Measurements from ENCODE around the gene ARMC5. TPM values are rescaled to one million over a fixed set of nuclear protein-coding genes. Genes with fewer than 3 reads are reported as not detected.
"Not testable (repeated sequence)": the region's sequence is repeated elsewhere in the genome, so short reads cannot be mapped to it uniquely, and the experiment has no call there.

Gene ARMC5
- total RNA-seq, 1 experiment from 2014 or later: 11.8 TPM

- peaks cover 7 to 20% of the 10 kb centered on the region in 2 experiments; a peak in 3 of 4 replicates for H3K4me1 ChIP-seq (ENCODE audit: control insufficient read depth in 1 of 2, insufficient read depth in 2 of 2, low read length in 2 of 2)
- H3K4me2 ChIP-seq (ENCODE audit: low read length); H3K4me3 ChIP-seq (replicated peaks in 1 of 2; ENCODE audit: low read depth in 1 of 2, low read length in 2 of 2); CTCF ChIA-PET; POLR2A ChIA-PET; H3K27me3 ChIP-seq (ENCODE audit: insufficient read depth, low read length); H3K9me3 ChIP-seq (ENCODE audit: control insufficient read depth in 1 of 2, insufficient read depth in 1 of 2, low read depth in 1 of 2, low read length in 2 of 2); H4K20me1 ChIP-seq (ENCODE audit: insufficient read depth); RAD21 ChIA-PET (ENCODE audit: low non-redundant PET in 1 of 2, low total read pairs in 2 of 2, uncharacterized antibody in 2 of 2, unreplicated experiment in 2 of 2); intact Hi-C loops (cut with micrococcal nuclease); H3K79me2 ChIP-seq (ENCODE audit: insufficient read depth, low read length); H3K9me2 ChIP-seq (ENCODE audit: insufficient read depth); H3K27ac ChIP-seq (ENCODE audit: low read depth, low read length); H2AFZ ChIP-seq (ENCODE audit: low read depth, low read length, poor library complexity, severe bottlenecking); H3K9ac ChIP-seq (ENCODE audit: low read length); BruUV-seq (replicated peaks); H3K36me3 ChIP-seq (ENCODE audit: control insufficient read depth in 1 of 2, insufficient read depth in 2 of 2, low read length in 2 of 2); DNase-seq (ENCODE audit: low read depth, low spot score); ATAC-seq: not testable (repeated sequence)
Measured at GRCh38 chr16:31484048-31484447, 24.7 kb downstream of the ARMC5 start.

GRCh38 chr16:31484491-31485171, 25.3 kb downstream of the ARMC5 start:
- H4K20me1 ChIP-seq (ENCODE audit: insufficient read depth): no peaks in the 10 kb centered on the region
- no peaks in the 10 kb centered on the region for H3K9me3 ChIP-seq (ENCODE audit: control insufficient read depth in 1 of 2, insufficient read depth in 1 of 2, low read depth in 1 of 2, low read length in 2 of 2)
- POLR2A ChIA-PET: no interaction called here
- RAD21 ChIA-PET (ENCODE audit: low non-redundant PET in 1 of 2, low total read pairs in 2 of 2, uncharacterized antibody in 2 of 2, unreplicated experiment in 2 of 2): no interaction called here
- CTCF ChIA-PET: no interaction called here
- no peak overlapping the region for H3K27ac ChIP-seq (ENCODE audit: low read depth, low read length)
- H3K36me3 ChIP-seq (ENCODE audit: control insufficient read depth in 1 of 2, insufficient read depth in 2 of 2, low read length in 2 of 2): no peaks in the 10 kb centered on the region
- no peak for DNase-seq (ENCODE audit: low read depth, low spot score)
- no peak overlapping the region for H3K9ac ChIP-seq (ENCODE audit: low read length)
- H2AFZ ChIP-seq (ENCODE audit: low read depth, low read length, poor library complexity, severe bottlenecking): no peak overlapping the region
- H3K4me1 ChIP-seq (ENCODE audit: control insufficient read depth in 1 of 2, insufficient read depth in 2 of 2, low read length in 2 of 2): peaks cover 7 to 20% of the 10 kb centered on the region in 2 experiments; a peak in 3 of 4 replicates
- no peak overlapping the region for H3K4me2 ChIP-seq (ENCODE audit: low read length)
- H3K4me3 ChIP-seq (replicated peaks in 1 of 2; ENCODE audit: low read depth in 1 of 2, low read length in 2 of 2): no peak overlapping the region
- no peaks in the 10 kb centered on the region for H3K79me2 ChIP-seq (ENCODE audit: insufficient read depth, low read length)
- H3K9me2 ChIP-seq (ENCODE audit: insufficient read depth): no peaks in the 10 kb centered on the region
- BruUV-seq (replicated peaks): no TSS peak
- no peaks in the 10 kb centered on the region for H3K27me3 ChIP-seq (ENCODE audit: insufficient read depth, low read length)
- no peak for ATAC-seq
- intact Hi-C loops (cut with micrococcal nuclease): no loop called here
- TF ChIP-seq TCF7L2 (IDR thresholded peaks at IDR 0.05; ENCODE audit: borderline replicate concordance, extremely low read depth, insufficient read depth, insufficient read length) (no peak), RAD21 (IDR thresholded peaks at IDR 0.05; ENCODE audit: low read depth) (no peak), SP1 (IDR thresholded peaks at IDR 0.05; ENCODE audit: low read depth) (no peak), ZFX (IDR thresholded peaks at IDR 0.05) (no peak), POLR2A (IDR thresholded peaks at IDR 0.05; ENCODE audit: borderline replicate concordance, extremely low read depth, insufficient read depth, insufficient read length) (no peak), EZH2phosphoT487 (IDR thresholded peaks at IDR 0.05; ENCODE audit: borderline replicate concordance) (no peak), POLR2AphosphoS5 (IDR thresholded peaks at IDR 0.05; ENCODE audit: low read depth, low read length) (no peak), ELF1 (IDR thresholded peaks at IDR 0.05; ENCODE audit: borderline replicate concordance, low read depth) (no peak), CEBPB (IDR thresholded peaks at IDR 0.05; ENCODE audit: low read depth) (no peak), YY1 (IDR thresholded peaks at IDR 0.05; ENCODE audit: extremely low read depth, insufficient replicate concordance, low read depth, low read length) (no peak), MAX (IDR thresholded peaks at IDR 0.05) (no peak), ZNF274 (IDR thresholded peaks at IDR 0.05; ENCODE audit: low read depth, low read length) (no peak)
- TF ChIP-seq, protein P1, sequence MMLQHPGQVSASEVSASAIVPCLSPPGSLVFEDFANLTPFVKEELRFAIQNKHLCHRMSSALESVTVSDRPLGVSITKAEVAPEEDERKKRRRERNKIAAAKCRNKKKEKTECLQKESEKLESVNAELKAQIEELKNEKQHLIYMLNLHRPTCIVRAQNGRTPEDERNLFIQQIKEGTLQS (IDR thresholded peaks at IDR 0.05): no peak
- TF ChIP-seq, protein P2, sequence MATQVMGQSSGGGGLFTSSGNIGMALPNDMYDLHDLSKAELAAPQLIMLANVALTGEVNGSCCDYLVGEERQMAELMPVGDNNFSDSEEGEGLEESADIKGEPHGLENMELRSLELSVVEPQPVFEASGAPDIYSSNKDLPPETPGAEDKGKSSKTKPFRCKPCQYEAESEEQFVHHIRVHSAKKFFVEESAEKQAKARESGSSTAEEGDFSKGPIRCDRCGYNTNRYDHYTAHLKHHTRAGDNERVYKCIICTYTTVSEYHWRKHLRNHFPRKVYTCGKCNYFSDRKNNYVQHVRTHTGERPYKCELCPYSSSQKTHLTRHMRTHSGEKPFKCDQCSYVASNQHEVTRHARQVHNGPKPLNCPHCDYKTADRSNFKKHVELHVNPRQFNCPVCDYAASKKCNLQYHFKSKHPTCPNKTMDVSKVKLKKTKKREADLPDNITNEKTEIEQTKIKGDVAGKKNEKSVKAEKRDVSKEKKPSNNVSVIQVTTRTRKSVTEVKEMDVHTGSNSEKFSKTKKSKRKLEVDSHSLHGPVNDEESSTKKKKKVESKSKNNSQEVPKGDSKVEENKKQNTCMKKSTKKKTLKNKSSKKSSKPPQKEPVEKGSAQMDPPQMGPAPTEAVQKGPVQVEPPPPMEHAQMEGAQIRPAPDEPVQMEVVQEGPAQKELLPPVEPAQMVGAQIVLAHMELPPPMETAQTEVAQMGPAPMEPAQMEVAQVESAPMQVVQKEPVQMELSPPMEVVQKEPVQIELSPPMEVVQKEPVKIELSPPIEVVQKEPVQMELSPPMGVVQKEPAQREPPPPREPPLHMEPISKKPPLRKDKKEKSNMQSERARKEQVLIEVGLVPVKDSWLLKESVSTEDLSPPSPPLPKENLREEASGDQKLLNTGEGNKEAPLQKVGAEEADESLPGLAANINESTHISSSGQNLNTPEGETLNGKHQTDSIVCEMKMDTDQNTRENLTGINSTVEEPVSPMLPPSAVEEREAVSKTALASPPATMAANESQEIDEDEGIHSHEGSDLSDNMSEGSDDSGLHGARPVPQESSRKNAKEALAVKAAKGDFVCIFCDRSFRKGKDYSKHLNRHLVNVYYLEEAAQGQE (IDR thresholded peaks at IDR 0.05; ENCODE audit: low read depth): no peak
- TF ChIP-seq, protein P3, sequence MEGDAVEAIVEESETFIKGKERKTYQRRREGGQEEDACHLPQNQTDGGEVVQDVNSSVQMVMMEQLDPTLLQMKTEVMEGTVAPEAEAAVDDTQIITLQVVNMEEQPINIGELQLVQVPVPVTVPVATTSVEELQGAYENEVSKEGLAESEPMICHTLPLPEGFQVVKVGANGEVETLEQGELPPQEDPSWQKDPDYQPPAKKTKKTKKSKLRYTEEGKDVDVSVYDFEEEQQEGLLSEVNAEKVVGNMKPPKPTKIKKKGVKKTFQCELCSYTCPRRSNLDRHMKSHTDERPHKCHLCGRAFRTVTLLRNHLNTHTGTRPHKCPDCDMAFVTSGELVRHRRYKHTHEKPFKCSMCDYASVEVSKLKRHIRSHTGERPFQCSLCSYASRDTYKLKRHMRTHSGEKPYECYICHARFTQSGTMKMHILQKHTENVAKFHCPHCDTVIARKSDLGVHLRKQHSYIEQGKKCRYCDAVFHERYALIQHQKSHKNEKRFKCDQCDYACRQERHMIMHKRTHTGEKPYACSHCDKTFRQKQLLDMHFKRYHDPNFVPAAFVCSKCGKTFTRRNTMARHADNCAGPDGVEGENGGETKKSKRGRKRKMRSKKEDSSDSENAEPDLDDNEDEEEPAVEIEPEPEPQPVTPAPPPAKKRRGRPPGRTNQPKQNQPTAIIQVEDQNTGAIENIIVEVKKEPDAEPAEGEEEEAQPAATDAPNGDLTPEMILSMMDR (IDR thresholded peaks at IDR 0.05 in 2 of 3, conservative IDR thresholded peaks at IDR 0.05 in 1 of 3; ENCODE audit: borderline replicate concordance in 1 of 3, insufficient read depth in 1 of 3, low read depth in 2 of 3, low read length in 2 of 3): no peak

Measured in HCT116 (cell line).